PC-3 (cell line): ENCODE data around the gene MYO9A.

Experiments used
- EZH2 ChIP-seq: fragments of 300-600 bp; sonication (generic); IDR thresholded peaks from one replicate; pipeline ENCODE4 v1.6.1; 2017; ENCODE audit warnings: antibody characterized with exemption, mild to moderate bottlenecking, low read length; ENCODE audit not compliant: unreplicated experiment
- EZH2phosphoT487 ChIP-seq: fragments of 300-600 bp; sonication (generic); IDR thresholded peaks from 2 replicates; pipeline ENCODE4 v1.6.1; 2018; ENCODE audit warnings: mild to moderate bottlenecking, antibody characterized with exemption, low read length, borderline replicate concordance
- TF ChIP-seq, protein P1 (sequence below): fragments of 300-600 bp; sonication (generic); conservative IDR thresholded peaks from 2 replicates; pipeline ENCODE4 v1.5.1; 2017; ENCODE audit warnings: antibody characterized with exemption, low read depth, mild to moderate bottlenecking, low read length

GRCh38 chr15:71939981-71940588 lies 177.9 kb downstream of the MYO9A start:
- TF ChIP-seq, protein P1, sequence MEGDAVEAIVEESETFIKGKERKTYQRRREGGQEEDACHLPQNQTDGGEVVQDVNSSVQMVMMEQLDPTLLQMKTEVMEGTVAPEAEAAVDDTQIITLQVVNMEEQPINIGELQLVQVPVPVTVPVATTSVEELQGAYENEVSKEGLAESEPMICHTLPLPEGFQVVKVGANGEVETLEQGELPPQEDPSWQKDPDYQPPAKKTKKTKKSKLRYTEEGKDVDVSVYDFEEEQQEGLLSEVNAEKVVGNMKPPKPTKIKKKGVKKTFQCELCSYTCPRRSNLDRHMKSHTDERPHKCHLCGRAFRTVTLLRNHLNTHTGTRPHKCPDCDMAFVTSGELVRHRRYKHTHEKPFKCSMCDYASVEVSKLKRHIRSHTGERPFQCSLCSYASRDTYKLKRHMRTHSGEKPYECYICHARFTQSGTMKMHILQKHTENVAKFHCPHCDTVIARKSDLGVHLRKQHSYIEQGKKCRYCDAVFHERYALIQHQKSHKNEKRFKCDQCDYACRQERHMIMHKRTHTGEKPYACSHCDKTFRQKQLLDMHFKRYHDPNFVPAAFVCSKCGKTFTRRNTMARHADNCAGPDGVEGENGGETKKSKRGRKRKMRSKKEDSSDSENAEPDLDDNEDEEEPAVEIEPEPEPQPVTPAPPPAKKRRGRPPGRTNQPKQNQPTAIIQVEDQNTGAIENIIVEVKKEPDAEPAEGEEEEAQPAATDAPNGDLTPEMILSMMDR, result no peak
- TF ChIP-seq EZH2, result no peak
- no peak for TF ChIP-seq EZH2phosphoT487
